Stomach smooth muscle (tissue), 2 donors: Measurements from ENCODE around the gene NID1.

Source experiments
- H3K27ac ChIP-seq: one replicate; pipeline ENCODE4 v1.7.0; 2013; ENCODE audit warnings: mild to moderate bottlenecking, low read length, inconsistent platforms
- H3K27me3 ChIP-seq, 2 donors: one replicate each; pipeline ENCODE4 v1.7.0; 2013; ENCODE audit warnings: low read length in 2 of 2; ENCODE audit not compliant: insufficient read depth in 2 of 2, control insufficient read depth in 1 of 2
- H3K36me3 ChIP-seq, 2 donors: one replicate each; pipeline ENCODE4 v1.7.0; 2013; ENCODE audit warnings: low read length in 2 of 2; ENCODE audit not compliant: control insufficient read depth in 2 of 2, insufficient read depth in 2 of 2
- H3K4me1 ChIP-seq: one replicate; pipeline ENCODE4 v1.7.0; 2013; ENCODE audit warnings: low read length; ENCODE audit not compliant: control insufficient read depth, insufficient read depth
- H3K4me3 ChIP-seq, 2 donors: one replicate each; pipeline ENCODE4 v1.7.0; 2013; ENCODE audit warnings: low read length in 2 of 2
- H3K9ac ChIP-seq, 2 donors: one replicate each; pipeline ENCODE4 v1.7.0; 2013; ENCODE audit warnings: low read length in 2 of 2, mild to moderate bottlenecking in 1 of 2
- H3K9me3 ChIP-seq, 2 donors: one replicate each; pipeline ENCODE4 v1.7.0; 2013; ENCODE audit warnings: low read length in 2 of 2; ENCODE audit not compliant: control insufficient read depth in 2 of 2
- donor health status: healthy.
- donor health status: Pancreatic carcinoma.

Gene NID1

DNA sequence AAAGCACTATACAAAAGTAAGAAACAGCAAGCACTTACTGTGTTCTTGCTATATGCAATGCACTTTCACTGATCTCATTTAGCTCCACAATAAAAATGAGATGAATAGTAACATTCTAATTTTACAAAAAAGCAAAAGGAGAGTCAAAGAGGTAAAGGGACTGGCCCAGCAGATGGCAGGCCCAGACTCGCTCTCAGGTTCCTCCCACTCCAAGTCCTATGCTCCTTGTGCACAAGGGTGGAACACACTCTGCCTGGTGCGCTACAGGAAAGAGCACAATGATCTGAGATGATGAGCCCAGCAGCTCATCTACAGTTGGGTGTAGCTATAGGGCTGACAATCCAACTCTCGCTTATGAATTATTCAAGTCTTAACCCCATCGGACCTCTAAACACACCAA, 104.1 kb downstream of the NID1 start:
- Histone ChIP-seq H3K36me3 (no peaks in the 10 kb centered on the region), H3K9ac (no peak overlapping the region), H3K4me3 (no peak overlapping the region), H3K27me3 (no peaks in the 10 kb centered on the region), H3K4me1 (no peaks in the 10 kb centered on the region), H3K9me3 (no peaks in the 10 kb centered on the region), H3K27ac (no peak overlapping the region)

DNA sequence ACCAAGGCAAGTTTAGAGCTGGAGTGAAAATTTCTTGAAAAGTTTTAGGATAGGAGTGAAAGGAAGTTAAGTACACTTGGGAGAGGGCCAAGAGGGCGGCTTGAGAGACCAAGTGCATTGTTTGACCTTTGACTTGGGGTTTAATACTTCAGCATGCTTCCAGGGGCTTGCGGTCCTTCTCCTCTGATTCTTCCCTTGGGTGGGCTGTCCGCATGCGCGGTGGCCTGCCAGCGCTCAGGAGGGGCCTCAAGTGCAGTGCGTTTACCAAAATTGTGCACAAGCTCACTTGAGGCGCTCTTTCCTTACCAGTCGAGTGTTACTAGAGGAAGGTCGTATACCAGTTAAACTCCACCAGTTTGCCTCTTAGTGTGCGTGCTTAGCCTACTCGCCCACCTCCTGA, 106.9 kb downstream of the NID1 start:
- Histone ChIP-seq H3K9ac (no peak overlapping the region), H3K4me3 (no peak overlapping the region), H3K9me3 (no peaks in the 10 kb centered on the region), H3K36me3 (no peaks in the 10 kb centered on the region), H3K4me1 (no peaks in the 10 kb centered on the region), H3K27me3 (no peaks in the 10 kb centered on the region), H3K27ac (no peak overlapping the region)

DNA sequence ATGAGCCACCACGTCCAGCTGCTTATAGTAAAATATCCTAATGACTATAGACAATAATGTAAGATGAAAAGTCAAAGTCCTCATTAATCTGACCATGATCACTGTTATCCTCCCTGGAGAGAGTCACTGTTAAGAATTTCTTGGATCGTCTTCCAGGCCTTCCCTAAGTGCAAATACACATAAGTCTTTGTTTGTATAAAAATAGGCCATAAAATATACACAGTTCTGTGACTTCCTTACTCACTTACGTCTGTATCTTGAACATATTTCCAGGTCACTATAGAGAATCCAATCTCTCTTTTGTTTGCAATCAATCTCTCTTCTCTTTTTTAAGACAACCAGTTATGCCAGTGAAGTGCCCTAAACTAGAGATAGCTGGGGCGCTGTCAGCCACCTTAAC, 109.1 kb downstream of the NID1 start:
- Histone ChIP-seq H3K36me3 (no peaks in the 10 kb centered on the region), H3K9ac (no peak overlapping the region), H3K4me3 (no peak overlapping the region), H3K27me3 (no peaks in the 10 kb centered on the region), H3K9me3 (no peaks in the 10 kb centered on the region), H3K4me1 (no peaks in the 10 kb centered on the region), H3K27ac (no peak overlapping the region)

DNA sequence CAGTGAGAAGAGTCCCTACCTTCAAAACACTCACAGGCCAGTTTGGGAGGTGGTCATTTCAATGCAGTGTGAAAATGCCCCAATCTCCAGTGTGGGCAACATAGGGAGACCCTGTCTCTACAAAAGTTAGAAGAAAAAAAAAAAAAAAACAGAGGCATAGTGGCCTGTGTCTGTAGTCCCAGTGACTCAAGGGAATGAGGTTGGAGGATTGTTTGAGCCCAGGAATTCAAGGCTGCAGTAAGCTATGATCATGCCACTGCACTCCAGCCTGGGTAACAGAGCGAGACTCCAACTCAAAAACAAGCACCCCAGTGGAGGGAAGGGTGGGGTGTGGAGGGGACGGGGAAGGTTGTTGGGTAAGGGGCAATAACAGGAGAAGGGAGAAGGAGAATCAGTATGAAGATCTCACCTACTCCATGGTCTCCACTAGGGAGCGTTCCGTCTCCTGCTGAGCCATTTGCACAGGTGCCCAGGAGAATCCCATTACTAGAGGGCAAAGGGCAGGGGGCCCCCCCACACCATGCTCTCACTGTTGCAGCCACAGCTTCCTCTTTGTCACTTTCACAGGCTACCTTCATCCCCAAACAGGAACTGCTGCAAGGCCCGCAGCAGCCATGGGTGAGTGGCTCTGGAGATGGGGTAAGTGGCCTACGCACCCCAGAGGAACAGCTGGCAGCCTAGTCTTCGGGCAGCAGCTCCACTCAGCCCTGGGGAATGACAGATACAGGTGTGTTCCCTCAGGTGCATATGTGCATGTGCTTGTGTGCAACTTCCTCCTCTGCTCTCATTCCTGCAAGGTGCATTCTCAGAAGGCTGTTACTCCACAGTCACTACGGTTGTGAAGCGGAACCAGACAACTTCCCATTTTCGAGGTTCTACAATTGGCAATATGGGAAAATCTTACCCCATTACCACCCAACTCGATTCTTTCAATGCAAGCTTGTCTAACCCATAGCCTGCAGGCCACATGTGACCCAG, 110.3 kb downstream of the NID1 start:
- no peaks in the 10 kb centered on the region for H3K9me3 ChIP-seq
- no peak overlapping the region for H3K4me3 ChIP-seq
- no peaks in the 10 kb centered on the region for H3K36me3 ChIP-seq
- H3K9ac ChIP-seq = no peak overlapping the region
- H3K27me3 ChIP-seq = no peaks in the 10 kb centered on the region
- no peaks in the 10 kb centered on the region for H3K4me1 ChIP-seq
- H3K27ac ChIP-seq = no peak overlapping the region

DNA sequence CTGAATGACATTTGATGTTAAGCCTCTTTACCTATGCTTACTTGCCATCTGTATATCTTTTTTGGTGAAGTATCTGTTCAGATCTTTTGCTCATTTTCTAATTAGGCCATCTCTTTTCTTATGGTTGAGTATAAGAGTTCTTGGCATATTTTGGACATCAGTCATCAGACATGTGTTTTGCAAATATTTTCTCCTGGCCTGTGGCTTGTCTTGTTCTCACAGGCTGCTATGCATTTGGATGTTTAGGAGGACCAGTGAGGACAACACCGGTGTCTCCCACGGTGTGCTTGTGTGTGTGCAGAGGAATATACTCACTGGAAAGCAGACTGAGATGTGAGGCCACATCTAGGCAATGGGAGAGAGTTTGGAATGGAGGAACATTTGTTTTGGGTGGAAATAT, 111.1 kb downstream of the NID1 start:
- Histone ChIP-seq H3K27ac (no peak overlapping the region), H3K4me1 (no peaks in the 10 kb centered on the region), H3K9ac (no peak overlapping the region), H3K9me3 (no peaks in the 10 kb centered on the region), H3K36me3 (no peaks in the 10 kb centered on the region), H3K27me3 (no peaks in the 10 kb centered on the region), H3K4me3 (no peak overlapping the region)

DNA sequence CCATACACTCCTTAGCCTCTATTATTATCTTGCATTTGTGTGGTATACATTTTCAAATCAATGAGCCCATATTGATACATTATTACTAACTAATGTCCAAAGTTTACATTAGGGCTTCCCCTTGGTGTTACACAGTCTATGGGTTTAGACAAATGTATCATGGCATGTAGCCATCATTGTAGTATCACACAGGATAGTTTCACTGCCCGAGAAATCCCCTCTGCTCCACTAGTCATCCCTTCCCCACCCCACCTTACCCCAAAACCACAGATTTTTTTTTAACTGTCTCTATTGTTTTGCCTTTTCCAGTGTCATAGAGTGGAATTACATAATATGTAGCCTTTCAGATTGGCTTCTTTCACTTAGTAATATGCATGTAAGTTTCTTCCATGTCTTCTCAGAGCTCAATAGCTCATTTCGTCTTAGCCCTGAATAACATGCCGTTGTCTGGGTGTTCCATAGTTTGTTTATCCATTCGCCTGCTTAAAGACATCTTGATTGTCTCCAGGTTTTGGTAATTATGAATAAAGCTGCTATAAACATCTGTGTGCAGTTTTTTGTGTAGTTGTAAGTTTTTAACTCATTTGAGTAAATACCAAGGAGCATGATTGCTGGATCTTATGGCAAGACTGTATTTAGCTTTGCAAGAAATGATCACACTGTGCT, 111.8 kb downstream of the NID1 start:
- Histone ChIP-seq H3K4me1 (no peaks in the 10 kb centered on the region), H3K36me3 (no peaks in the 10 kb centered on the region), H3K27me3 (no peaks in the 10 kb centered on the region), H3K9ac (no peak overlapping the region), H3K9me3 (no peaks in the 10 kb centered on the region), H3K4me3 (no peak overlapping the region), H3K27ac (no peak overlapping the region)

DNA sequence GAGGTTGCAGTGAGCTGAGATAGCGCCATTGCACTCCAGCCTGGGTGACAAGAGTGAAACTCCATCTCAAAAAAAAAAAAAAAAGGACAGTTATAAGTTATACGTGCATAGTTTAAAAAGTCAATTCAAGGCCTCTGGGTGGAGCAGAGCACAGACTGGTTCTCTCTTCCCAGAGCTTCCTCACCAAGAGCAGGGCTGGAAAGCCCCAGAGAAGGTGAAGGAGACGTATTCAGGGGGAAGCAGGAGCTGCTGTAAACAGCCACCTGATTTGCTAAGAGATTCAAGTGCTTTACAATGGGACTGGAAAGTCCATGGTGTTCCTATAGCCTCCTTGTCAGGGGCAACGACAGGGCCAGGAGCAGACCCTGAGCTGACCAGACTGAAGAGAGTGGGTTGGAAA, 113.2 kb downstream of the NID1 start:
- no peak overlapping the region for H3K27ac ChIP-seq
- H3K4me3 ChIP-seq = no peak overlapping the region
- H3K27me3 ChIP-seq = no peaks in the 10 kb centered on the region
- H3K36me3 ChIP-seq = no peaks in the 10 kb centered on the region
- no peaks in the 10 kb centered on the region for H3K4me1 ChIP-seq
- H3K9me3 ChIP-seq = no peaks in the 10 kb centered on the region
- H3K9ac ChIP-seq = no peak overlapping the region

DNA sequence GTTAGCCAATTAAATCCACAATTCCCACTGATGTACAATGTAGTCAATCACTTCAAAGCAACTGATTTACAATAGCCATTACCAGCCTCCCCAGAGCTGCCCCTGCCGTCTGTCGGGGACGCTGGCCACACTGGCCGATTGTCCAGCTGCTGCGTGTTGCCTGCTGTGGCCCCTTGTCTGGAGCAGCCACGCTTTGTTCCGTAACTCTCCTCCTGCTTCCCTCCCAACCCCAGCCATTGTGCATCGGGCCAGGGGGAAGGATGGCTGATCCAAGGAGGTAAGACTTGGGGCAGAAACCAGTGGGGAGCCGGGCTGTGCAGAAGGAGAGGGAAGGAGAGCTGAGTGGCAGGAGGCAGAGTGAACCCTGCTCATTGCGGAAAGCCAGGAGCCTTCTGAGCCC, 114.6 kb downstream of the NID1 start:
- H3K4me1 ChIP-seq = no peaks in the 10 kb centered on the region

DNA sequence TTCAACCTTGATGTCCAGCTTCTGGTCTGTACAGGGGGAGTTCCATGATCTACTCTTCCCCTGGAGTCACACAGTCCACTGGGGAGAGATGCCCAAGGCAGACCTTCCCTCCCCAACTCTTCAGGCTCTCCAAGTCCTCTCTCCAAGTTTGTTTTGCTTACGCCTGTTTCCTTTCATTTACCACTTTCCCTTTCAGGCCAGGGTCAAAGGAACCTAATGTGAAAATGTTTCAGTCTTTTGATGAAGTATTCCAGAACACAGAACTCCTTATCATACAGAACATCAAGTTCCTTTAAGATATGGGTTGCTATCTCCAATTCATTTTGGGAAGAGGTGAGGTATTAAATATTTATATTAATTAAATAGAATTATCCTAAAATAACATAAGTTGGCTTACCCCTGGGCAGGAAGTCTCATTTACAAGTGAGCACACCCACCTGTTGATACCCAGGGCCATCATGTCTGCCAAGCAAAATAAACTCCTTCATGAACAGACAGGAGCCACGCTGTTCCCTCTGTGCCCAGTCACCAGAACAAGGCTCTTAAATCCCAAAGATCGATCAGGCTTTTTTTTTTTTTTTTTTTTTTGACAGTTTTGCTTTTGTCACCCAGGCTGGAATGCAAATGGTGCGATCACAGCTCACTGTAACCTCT, 116.0 kb downstream of the NID1 start:
- Histone ChIP-seq H3K27ac (no peak overlapping the region), H3K4me1 (no peaks in the 10 kb centered on the region), H3K9me3 (no peaks in the 10 kb centered on the region), H3K4me3 (no peak overlapping the region), H3K36me3 (no peaks in the 10 kb centered on the region), H3K9ac (no peak overlapping the region), H3K27me3 (no peaks in the 10 kb centered on the region)

More for the DNA sequence above, 114.6 kb downstream of the NID1 start:
- H3K4me3 ChIP-seq = no peak overlapping the region
- H3K9me3 ChIP-seq = no peaks in the 10 kb centered on the region
- H3K27ac ChIP-seq = no peak overlapping the region
- H3K27me3 ChIP-seq = no peaks in the 10 kb centered on the region
- H3K36me3 ChIP-seq = no peaks in the 10 kb centered on the region
- no peak overlapping the region for H3K9ac ChIP-seq

DNA sequence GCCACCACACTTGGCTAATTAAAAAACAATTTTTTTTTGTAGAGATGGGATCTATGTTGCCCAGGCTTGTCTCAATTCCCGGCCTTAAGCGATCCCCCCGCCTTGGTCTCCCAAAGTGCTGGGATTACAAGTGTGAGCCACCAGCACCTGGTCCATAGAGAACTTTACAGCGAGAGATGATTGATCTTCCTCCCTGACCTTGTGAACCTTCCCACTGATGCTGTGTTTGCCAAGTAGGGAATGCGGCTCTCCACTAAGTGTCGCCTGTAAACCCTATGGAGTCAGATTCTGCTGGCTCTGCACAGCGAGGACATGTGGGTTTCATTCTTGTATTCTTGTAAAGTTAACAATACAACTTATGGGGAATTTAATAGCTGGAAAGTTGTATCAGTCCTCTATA, 116.9 kb downstream of the NID1 start:
- H3K27me3 ChIP-seq = no peaks in the 10 kb centered on the region
- H3K9me3 ChIP-seq = no peaks in the 10 kb centered on the region
- no peak overlapping the region for H3K27ac ChIP-seq
- H3K4me3 ChIP-seq = no peak overlapping the region
- H3K36me3 ChIP-seq = no peaks in the 10 kb centered on the region
- no peak overlapping the region for H3K9ac ChIP-seq
- H3K4me1 ChIP-seq = no peaks in the 10 kb centered on the region
